Mesothelial cell of epicardium (in vitro differentiated cells): ENCODE results near the gene GLIPR2. TPM values are rescaled to one million over a fixed set of nuclear protein-coding genes. Genes with fewer than 3 reads are reported as not detected.

ENCODE experiments used
- DNase-seq, 2 experiments: peaks; one replicate each; pipeline ENCODE4 v3.0.0; 2021; ENCODE audit warnings: low spot score in 2 of 2; ENCODE audit not compliant: unreplicated experiment in 2 of 2
- H3K27ac Mint-ChIP-seq: 2 replicates; pipeline ENCODE4 v1.8.0; 2021; ENCODE audit warnings: mixed read lengths
- H3K27me3 Mint-ChIP-seq: 2 replicates; pipeline ENCODE4 v1.8.0; 2021; ENCODE audit warnings: low read depth, mixed read lengths
- H3K36me3 Mint-ChIP-seq: 2 replicates; pipeline ENCODE4 v1.8.0; 2021; ENCODE audit warnings: mixed read lengths
- H3K4me1 Mint-ChIP-seq: 2 replicates; pipeline ENCODE4 v1.8.0; 2021; ENCODE audit warnings: mixed read lengths
- H3K4me3 Mint-ChIP-seq: 2 replicates; pipeline ENCODE4 v1.8.0; 2021; ENCODE audit warnings: mild to moderate bottlenecking, moderate library complexity, mixed read lengths
- H3K9me3 Mint-ChIP-seq: 2 replicates; pipeline ENCODE4 v1.8.0; 2021; ENCODE audit warnings: mixed read lengths
- CTCF ChIP-seq: fragments of 200-600 bp; sonication (generic); IDR thresholded peaks from one replicate; pipeline ENCODE4 v1.5.0; 2021; ENCODE audit warnings: antibody characterized with exemption; ENCODE audit not compliant: unreplicated experiment
- total RNA-seq: library from RNA; stranded (reverse); gene quantifications from 3 replicates; pipeline ENCODE4 v1.2.1, GENCODE V29; 2021

The GLIPR2 gene
- total RNA-seq, 1 donor from 2014 or later: 33.3 TPM

DNA sequence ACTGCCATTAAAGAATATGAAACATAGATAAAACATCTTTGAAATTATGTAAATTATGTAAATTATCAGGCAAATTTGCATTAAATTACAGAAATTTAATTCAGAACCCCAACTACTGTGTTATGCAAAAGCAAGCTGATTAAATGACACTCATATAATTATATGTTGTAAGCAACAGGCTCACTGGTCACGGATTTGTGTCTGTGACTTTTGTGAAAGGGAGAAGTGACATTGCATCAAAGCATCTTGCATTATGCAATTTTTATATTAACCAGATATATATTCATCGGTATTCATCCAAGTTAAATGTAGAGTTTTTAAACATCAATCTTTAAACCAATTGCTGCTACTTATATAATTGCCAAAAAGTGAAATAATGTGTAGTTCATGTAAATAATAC lies 13.0 kb upstream of the GLIPR2 start:
- Mint-ChIP-seq H3K27ac (no peak overlapping the region), H3K36me3 (peaks cover 12% of the 10 kb centered on the region), H3K9me3 (no peaks in the 10 kb centered on the region), H3K4me3 (no peak overlapping the region), H3K4me1 (peaks cover 7% of the 10 kb centered on the region), H3K27me3 (no peaks in the 10 kb centered on the region)
- no peak for TF ChIP-seq CTCF
- no peak for DNase-seq

DNA sequence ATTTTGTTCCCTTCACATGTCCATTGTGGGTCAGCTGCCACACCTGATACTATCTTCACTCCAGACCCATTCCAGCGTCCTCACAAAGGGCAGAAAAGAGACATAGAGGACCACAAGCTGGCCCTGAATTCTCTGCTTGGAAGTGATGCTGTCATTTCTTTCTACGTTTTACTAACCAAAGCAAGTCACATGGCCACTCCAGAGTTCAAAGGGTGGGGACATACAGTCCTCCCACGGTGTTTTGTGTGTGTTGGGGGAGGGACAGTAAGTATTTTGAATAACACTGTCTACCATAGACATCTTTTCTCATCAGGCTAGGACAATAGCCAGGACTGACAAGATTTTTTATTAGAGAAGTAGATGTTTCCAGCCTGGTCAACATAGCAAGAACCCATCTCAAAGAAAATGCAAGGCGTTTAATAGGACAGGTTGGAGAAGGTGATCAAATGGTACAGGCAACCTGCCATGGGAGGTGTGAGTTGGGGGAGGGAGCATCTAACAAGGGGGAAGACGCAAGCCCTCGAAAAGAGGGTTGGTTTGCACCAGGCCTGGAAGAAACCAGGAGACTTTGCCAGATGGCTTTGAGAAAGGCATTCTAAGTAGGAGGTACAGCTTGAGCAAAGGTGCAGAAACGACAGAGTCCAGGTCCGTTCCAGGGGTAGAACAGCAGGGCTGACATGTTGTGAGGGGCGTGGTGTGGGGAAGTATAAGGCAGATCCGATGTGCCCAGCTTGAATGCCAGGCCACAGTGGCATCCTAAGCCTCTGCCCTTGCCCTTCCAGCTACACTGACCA lies 11.3 kb upstream of the GLIPR2 start:
- no peak for DNase-seq
- H3K4me3 Mint-ChIP-seq: no peak overlapping the region
- H3K27ac Mint-ChIP-seq: no peak overlapping the region
- no peaks in the 10 kb centered on the region for H3K9me3 Mint-ChIP-seq
- H3K4me1 Mint-ChIP-seq: peaks cover 4% of the 10 kb centered on the region
- H3K27me3 Mint-ChIP-seq: no peaks in the 10 kb centered on the region
- no peak for TF ChIP-seq CTCF
- H3K36me3 Mint-ChIP-seq: peaks cover 9% of the 10 kb centered on the region

DNA sequence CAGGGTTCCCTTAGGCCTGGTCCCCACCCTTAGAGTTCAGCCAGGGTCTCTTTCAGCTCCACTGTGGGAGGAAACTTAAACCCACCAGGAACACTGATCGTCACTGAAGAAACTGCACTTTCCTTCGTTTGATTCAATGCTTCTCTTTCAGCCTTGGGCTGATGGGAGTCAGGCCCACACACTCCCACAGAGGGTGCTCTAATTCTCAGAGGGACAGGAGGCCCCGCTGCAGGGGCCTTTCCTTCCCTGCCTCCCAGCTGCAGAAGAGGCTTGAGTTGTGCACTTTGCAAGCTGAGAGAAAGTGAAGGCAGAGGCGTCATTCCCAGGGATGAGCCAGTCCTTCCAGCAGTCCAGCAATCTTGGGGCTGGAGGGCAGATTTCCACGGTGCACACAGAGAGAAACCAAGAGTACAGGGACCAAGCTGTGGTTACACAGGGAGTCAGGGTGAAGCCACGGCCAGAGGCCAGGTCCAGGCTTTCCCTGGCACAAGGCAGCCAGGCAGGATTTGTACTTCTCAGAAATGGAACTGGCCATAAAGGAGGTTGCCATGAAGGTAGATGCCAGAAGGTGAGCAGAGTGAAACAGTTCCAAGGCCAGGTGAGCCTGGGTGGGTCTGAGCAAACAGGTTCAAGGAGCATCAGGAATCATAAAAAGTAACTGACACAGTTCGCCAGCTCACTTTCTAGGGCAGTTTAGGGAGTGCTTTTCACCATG lies 10.4 kb upstream of the GLIPR2 start:
- peaks cover 9% of the 10 kb centered on the region for H3K36me3 Mint-ChIP-seq

DNA sequence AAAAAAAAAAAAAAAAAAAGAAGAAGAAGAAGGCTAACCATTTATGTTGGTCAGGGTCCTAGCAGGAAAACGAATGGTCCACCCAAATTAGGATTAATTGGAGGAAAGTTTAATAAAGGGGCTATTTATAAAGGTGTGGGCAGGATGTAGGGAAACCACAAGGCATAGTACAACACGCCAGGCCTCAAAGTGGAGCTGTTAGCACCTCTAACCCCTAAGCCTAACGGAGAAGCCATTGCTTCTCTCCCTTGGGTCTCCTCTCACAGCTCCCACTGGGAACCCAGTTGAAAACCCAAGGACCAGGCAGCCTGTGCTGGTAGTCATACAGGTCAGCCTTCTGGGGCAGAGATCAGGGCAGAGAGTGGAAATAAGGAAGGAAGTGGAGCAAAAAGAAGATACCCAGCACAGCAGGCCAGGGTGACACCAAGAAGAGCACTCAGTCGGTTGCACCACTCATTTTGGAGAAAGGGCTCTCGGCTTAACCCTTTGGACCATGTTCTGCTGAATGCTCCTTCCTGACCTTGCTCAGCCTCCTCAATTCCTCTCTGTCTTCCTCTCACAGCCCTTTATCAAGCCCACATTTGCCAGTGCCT lies 8.8 kb upstream of the GLIPR2 start:
- no peak overlapping the region for H3K27ac Mint-ChIP-seq
- no peaks in the 10 kb centered on the region for H3K27me3 Mint-ChIP-seq
- TF ChIP-seq CTCF: no peak
- no peak for DNase-seq
- no peaks in the 10 kb centered on the region for H3K9me3 Mint-ChIP-seq
- H3K36me3 Mint-ChIP-seq: no peaks in the 10 kb centered on the region
- H3K4me3 Mint-ChIP-seq: no peak overlapping the region
- peaks cover 4% of the 10 kb centered on the region for H3K4me1 Mint-ChIP-seq

More for the DNA sequence above, 10.4 kb upstream of the GLIPR2 start:
- no peaks in the 10 kb centered on the region for H3K27me3 Mint-ChIP-seq
- peak overlapping the region; percentile 30 for H3K27ac Mint-ChIP-seq
- H3K9me3 Mint-ChIP-seq: no peaks in the 10 kb centered on the region
- TF ChIP-seq CTCF: no peak
- no peak overlapping the region for H3K4me3 Mint-ChIP-seq
- DNase-seq: no peak
- H3K4me1 Mint-ChIP-seq: peaks cover 4% of the 10 kb centered on the region

- H3K4me3 Mint-ChIP-seq: no peak overlapping the region
- H3K9me3 Mint-ChIP-seq: no peaks in the 10 kb centered on the region
- H3K36me3 Mint-ChIP-seq: no peaks in the 10 kb centered on the region
- H3K27me3 Mint-ChIP-seq: no peaks in the 10 kb centered on the region
- no peak overlapping the region for H3K27ac Mint-ChIP-seq
- no peak for DNase-seq
- TF ChIP-seq CTCF: no peak
- H3K4me1 Mint-ChIP-seq: peaks cover 4% of the 10 kb centered on the region
Measured at GRCh38 chr9:36128349-36128748, 8.2 kb upstream of the GLIPR2 start.
